Ishikawa (cell line): ENCODE data around the gene TOR4A.

Experiments used
- CEBPB ChIP-seq: IDR thresholded peaks from 2 replicates; pipeline ENCODE4 v1.6.1; 2012
- CREB1 ChIP-seq: IDR thresholded peaks from 2 replicates; pipeline ENCODE4 v1.6.1; 2012; ENCODE audit warnings: low read depth
- EGR1 ChIP-seq: IDR thresholded peaks from 2 replicates; pipeline ENCODE4 v1.6.1; 2012
- EP300 ChIP-seq: IDR thresholded peaks from 2 replicates; pipeline ENCODE4 v1.6.1; 2012; ENCODE audit warnings: borderline replicate concordance
- FOXM1 ChIP-seq: IDR thresholded peaks from 2 replicates; pipeline ENCODE4 v1.6.1; 2012; ENCODE audit warnings: low read depth, borderline replicate concordance
- NFIC ChIP-seq: IDR thresholded peaks from 2 replicates; pipeline ENCODE4 v1.6.1; 2012
- RAD21 ChIP-seq: IDR thresholded peaks from 2 replicates; pipeline ENCODE4 v1.6.1; 2012; ENCODE audit warnings: low read depth
- TAF1 ChIP-seq: IDR thresholded peaks from 2 replicates; pipeline ENCODE4 v1.6.1; 2012; ENCODE audit warnings: low read depth, mild to moderate bottlenecking
- TCF12 ChIP-seq: IDR thresholded peaks from 2 replicates; pipeline ENCODE4 v1.6.1; 2012; ENCODE audit warnings: low read depth
- TEAD4 ChIP-seq: IDR thresholded peaks from 2 replicates; pipeline ENCODE4 v1.6.1; 2012
- USF1 ChIP-seq: IDR thresholded peaks from 2 replicates; pipeline ENCODE4 v1.6.1; 2012
- YY1 ChIP-seq: IDR thresholded peaks from 2 replicates; pipeline ENCODE4 v1.6.1; 2012; ENCODE audit warnings: low read depth
- ZBTB7A ChIP-seq: IDR thresholded peaks from 2 replicates; pipeline ENCODE4 v1.6.1; 2012; ENCODE audit warnings: low read depth
- TF ChIP-seq, protein P1 (sequence below): IDR thresholded peaks from 2 replicates; pipeline ENCODE4 v1.6.1; 2012
- TF ChIP-seq, protein P2 (sequence below): IDR thresholded peaks from 2 replicates; pipeline ENCODE4 v1.6.1; 2012; ENCODE audit warnings: low read depth, mild to moderate bottlenecking

TOR4A gene

DNA sequence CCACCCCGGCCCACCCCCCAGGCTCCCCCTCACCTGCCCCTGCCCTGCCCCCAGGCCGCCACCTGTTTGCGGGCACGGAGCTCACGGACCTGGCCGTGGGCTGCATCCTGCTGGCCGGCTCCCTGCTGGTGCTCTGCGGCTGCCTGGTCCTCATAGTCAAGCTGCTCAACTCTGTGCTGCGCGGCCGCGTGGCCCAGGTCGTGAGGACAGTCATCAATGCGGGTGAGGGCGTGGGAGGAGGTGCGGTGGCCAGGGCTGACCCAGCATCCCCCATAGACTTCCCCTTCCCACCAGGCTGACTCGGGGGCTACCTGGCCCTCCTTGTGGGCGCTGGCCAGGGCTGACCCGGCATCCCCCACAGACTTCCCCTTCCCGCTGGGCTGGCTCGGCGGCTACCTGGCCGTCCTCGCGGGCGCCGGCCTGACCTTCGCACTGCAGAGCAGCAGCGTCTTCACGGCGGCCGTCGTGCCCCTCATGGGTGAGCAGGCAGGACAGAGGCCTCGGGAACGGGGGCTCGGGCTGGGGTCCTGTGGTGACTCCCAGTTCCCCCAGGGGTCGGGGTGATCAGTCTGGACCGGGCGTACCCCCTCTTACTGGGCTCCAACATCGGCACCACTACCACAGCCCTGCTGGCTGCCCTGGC lies 43.4 kb upstream of the TOR4A start:
- TF ChIP-seq, protein P1, sequence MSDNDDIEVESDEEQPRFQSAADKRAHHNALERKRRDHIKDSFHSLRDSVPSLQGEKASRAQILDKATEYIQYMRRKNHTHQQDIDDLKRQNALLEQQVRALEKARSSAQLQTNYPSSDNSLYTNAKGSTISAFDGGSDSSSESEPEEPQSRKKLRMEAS = no peak
- TF ChIP-seq CREB1 (no peak), ZBTB7A (no peak), CEBPB (no peak), FOXM1 (no peak), YY1 (no peak), EP300 (no peak), TEAD4 (no peak), USF1 (no peak), RAD21 (no peak), TCF12 (no peak), NFIC (no peak), EGR1 (no peak)
- TF ChIP-seq, protein P2, sequence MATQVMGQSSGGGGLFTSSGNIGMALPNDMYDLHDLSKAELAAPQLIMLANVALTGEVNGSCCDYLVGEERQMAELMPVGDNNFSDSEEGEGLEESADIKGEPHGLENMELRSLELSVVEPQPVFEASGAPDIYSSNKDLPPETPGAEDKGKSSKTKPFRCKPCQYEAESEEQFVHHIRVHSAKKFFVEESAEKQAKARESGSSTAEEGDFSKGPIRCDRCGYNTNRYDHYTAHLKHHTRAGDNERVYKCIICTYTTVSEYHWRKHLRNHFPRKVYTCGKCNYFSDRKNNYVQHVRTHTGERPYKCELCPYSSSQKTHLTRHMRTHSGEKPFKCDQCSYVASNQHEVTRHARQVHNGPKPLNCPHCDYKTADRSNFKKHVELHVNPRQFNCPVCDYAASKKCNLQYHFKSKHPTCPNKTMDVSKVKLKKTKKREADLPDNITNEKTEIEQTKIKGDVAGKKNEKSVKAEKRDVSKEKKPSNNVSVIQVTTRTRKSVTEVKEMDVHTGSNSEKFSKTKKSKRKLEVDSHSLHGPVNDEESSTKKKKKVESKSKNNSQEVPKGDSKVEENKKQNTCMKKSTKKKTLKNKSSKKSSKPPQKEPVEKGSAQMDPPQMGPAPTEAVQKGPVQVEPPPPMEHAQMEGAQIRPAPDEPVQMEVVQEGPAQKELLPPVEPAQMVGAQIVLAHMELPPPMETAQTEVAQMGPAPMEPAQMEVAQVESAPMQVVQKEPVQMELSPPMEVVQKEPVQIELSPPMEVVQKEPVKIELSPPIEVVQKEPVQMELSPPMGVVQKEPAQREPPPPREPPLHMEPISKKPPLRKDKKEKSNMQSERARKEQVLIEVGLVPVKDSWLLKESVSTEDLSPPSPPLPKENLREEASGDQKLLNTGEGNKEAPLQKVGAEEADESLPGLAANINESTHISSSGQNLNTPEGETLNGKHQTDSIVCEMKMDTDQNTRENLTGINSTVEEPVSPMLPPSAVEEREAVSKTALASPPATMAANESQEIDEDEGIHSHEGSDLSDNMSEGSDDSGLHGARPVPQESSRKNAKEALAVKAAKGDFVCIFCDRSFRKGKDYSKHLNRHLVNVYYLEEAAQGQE = no peak

DNA sequence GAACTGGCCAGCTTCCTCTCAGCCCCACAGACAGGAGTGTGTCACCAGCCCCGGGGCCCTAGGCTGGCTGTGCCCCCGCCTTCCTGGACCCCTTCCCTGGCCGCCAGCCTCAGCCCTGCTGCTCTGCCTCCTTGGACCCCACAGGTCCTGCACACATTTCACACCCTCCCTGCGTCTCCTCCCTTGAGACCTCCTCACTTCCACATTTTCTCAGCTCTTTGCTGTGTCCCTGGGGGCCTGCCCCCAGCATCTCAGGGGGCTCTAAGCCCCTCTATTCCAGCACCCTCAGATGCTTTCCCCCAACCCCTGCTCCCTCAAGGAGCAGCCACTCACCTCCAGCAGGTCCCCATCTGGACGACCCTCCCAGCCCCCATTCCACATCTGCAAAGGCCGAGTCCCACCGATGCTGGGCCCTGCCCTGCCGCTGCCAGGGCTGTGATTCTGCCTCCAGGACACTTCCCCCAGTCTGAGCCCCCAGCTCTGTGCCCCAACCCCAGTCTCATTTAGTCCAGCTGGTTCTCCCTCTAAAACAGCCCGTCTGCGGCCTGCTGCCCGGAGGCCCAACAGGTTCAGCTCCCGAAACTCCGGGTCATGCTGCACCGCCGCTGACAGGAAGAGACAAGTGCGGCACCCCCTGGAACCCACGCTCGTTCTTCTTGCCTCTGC lies 42.6 kb upstream of the TOR4A start:
- TF ChIP-seq FOXM1 = no peak
- TF ChIP-seq, protein P2 = no peak
- TF ChIP-seq CEBPB = no peak
- TF ChIP-seq ZBTB7A = no peak
- TF ChIP-seq TAF1 = no peak
- no peak for TF ChIP-seq EGR1
- TF ChIP-seq USF1 = no peak

DNA sequence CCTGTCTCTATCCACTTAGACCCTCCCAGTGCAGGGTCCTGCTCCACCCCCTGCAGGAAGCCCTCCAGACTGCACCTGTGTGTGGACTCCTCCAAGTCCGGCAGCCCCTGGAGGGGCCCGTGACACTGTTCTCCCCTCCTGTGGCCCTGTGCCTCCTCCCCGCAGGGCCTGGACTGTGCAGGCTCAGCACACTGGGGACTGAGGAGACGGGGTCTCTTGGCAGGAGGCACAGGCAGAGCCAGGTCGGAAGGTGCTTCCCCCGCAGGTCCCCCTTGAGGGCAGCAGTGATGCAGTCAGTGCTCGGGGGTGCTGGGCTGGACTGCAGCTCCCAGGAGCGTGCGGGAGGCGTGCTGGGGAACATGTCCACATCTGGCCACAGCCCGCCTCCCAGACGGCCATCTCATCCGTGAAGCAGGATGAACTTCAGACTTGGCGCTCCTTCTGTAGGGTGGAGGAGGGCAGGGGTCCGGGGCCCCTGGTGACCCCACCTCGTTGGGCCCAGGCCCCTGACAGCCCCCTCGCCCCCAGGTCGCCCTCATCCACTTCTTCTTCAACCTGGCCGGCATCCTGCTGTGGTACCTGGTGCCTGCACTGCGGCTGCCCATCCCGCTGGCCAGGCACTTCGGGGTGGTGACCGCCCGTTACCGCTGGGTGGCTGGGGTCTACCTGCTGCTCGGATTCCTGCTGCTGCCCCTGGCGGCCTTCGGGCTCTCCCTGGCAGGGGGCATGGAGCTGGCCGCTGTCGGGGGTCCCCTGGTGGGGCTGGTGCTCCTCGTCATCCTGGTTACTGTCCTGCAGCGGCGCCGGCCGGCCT lies 41.9 kb upstream of the TOR4A start:
- TF ChIP-seq TAF1 (no peak), NFIC (no peak), ZBTB7A (no peak), USF1 (no peak), YY1 (no peak), EGR1 (no peak), CEBPB (no peak)
- TF ChIP-seq, protein P2 = no peak
